GM19467 (cell line): ENCODE data around the gene SOX30.

ENCODE experiments used
- ATAC-seq: cut with Tn5 transposase; IDR thresholded peaks from one replicate; pipeline ENCODE4 v1.9.1; 2021; ENCODE audit warnings: mild to moderate bottlenecking, moderate library complexity; ENCODE audit not compliant: unreplicated experiment

The SOX30 gene

DNA sequence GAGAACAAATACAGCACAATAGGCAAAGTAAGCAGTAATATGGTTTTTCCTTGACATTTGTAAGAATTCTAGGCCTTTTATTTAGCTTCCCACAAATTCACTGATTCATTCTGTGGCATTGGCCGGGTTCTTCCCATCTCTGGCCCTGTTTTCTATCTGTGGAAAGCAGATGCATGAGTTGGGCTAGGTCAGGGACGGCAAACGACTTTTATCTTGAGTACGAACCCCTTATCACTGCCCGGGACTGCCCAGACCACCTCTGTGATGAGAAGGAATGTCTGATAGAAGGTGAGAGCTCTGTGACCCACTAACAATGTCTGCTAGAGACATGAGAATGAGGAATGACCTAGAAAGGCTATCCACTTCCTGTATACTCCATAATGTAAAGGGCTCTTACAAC lies 41.2 kb downstream of the SOX30 start:
- no peak for ATAC-seq

DNA sequence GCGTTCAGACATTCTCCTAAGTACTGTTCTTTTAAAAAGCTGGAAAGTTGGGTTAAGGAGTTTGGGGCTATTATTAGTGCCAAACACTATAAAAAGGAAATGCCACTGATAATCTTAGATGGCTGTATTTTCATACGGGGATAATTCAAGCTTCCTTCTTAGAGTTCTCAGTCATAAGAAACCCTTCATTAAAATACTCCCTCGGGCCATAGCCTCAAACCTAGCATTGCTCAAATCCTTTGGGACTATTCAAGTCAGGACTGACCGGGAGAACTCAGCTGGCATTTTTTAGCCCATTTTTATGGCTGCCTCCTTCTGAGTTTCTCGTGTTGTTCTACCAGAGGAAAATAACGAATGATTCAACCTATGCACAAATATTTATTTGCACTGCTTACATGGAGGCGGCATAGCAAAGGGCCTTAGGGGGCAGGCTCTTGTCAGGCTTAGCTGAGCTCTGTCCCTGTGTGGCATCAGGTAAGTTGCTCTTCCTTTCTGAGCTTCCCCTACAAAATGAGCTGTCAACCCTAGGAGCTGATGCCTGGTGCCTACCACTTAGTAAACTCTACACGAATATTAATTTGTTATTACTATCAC lies 43.2 kb downstream of the SOX30 start:
- ATAC-seq = no peak

DNA sequence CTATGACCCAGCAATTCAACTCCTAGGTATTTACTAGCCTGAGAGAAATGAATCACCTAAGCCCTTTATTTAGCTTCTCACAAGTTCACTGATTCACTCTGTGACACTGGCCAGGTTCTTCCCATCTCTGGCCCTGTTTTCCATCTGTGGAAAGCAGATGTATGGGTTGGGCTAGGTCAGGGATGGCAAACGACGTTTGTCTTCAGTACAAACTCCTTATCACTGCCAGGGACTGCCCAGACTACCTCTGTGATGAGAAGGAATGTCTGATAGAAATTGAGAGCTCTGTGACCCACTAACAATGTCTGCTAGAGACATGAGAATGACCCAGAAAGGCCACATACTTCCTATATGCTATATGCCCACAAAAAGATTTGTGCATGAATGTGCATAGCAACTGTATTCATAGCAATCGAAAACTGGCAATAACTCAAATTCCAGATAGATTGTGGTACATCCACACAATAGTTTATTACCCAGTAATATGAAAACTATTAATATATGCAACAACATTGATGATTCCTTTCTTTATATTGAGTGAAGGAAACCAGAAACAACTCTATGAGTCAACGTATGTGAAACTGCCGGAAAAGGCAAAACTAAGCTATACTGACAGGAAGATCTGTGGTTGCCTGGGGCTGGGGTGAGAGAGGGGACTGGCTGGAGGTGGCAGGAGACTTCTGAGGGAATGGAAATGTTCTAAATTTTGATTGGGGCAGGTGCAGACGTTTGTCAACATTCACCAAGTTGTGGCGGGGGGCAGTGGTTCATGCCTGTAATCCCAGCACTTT lies 44.7 kb downstream of the SOX30 start:
- ATAC-seq = peak; percentile 47

DNA sequence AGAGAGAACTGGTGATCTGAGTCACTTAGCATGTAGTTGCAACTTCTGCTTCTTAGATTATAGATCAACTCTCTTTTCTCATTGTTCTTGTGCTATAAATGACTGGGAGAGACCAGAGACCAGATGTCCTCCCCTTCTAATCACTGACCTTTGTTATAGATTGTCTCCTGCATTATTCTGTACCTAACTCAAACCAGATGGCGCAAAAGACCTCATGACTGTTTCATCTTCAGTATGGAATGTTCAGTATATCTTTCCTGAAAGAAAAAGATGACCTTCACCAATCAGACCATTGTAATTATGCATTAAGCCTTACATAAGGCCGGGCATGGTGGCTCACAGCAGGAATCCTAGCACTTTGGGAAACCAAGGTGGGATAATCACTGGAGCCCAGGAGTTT lies 46.2 kb downstream of the SOX30 start:
- no peak for ATAC-seq

DNA sequence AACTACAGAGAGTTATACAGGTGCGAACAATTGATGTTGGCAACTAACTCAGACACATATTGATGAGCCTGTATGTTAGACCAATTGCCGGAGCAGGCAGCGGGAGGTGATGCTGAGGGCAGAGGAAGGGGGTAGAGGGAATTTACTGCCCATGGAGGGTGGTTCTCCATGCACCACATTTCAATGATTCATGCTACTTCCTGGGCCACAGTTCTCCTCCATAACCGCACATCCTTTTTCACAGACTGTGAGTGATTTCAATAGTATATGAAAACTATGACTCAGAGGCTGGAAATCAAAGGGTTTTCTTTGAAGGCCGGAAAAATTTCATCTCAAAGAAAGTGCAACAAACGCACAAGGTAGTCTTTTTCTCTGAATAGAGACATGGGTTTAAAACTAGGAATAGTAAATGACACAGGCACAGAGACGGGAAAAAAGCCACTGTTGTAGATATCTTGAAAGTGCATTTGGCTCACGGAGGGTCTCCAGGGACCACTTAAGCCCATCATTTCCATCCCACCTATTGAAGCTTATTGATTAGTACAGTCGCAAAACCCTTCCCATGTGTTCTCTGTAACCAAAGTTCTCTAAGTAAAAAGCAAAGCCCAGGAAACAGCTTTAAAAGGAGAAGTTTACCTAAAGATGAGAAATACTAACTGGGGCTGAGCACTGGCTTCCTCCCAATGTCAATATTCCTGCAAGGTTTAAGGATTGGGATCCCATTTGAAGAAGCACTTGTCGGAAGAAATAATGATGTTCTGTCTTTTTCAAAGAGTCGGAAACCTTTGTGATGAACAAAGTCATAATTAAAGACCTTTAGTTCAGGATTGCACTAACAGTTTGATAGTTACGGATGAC lies 48.7 kb downstream of the SOX30 start:
- ATAC-seq = no peak

DNA sequence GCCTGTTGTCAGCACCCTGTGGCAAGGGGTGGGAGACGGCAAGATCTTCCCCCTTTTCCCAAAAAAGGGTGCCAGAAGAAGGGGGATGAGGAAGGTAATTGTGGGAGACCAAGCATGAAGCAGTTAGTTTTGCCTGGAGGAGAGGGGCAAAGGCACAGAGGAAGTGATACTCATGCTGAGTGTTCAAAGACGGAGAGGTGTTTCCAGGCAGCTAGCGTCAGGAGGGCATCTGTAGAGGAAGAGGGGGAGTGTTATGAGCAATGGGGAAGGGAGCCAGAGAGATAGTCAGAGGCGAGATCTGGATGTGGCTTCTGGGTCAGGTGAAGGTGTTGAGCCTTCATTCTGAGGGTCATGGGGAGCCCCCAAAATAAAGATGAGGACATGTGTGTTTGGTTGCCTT lies 49.7 kb downstream of the SOX30 start:
- ATAC-seq = no peak

DNA sequence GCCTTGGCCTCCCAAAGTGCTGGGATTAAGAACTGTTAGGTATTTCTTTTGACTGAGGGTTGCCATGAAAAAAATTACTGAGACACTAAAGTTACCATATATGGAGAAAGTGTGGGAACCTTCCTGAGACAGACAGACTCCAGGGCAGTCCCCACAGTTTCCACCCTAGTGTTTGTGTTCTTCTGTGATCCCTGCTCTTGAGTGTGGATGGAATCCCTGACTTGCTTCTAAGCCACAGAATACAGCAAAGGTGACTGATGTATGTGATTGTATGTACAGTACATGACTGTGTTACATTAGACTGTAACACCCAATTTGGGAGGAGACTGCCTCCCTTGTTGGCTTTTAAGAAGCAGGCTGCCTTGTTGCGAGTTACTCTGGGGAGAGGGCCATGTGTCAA lies 52.0 kb downstream of the SOX30 start:
- ATAC-seq = no peak

DNA sequence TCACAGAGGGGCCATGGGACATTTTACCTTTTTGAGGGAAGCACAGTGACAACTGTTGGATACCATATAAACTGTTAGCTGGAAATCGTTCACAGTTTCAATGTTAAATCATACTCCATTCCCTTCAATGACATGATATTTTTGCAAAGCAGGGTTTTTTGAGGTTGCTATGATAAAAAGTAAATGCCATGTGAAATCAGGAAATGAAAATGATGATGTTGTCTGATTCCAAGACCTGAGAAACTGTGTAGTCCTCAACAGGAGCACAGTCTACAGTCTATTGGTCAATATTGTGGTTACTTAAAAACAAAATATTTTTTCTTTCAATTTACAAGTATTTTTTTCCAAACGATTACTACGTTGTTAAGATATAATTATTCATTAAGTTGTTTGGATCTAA lies 52.7 kb downstream of the SOX30 start:
- ATAC-seq = no peak

DNA sequence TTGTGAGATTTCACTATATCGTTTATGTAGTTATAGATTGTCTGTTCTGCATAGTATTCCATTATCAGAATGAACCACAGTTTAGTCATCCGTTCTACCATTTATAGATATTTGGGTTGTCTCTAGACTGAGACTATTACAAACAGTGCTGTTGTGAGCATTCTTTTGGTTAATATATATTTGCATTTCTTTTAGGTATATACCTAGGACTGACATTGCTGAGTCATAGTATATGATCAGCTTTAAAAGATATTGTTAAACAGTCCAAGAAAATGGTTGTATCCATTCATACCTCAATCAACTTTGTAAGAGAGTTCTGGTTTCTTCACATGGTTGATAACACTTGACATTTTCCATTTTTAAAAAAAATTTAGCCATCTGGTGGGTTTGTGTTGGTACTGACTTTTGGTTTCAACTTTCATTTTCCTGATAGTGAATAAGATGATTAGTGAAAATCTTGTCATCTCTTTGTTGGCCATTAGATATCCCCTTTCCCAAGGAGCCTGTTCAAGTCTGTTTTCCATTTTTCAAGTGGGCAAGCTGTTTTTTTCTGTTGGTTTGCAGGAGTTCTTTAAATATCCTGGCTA lies 53.8 kb downstream of the SOX30 start:
- no peak for ATAC-seq

DNA sequence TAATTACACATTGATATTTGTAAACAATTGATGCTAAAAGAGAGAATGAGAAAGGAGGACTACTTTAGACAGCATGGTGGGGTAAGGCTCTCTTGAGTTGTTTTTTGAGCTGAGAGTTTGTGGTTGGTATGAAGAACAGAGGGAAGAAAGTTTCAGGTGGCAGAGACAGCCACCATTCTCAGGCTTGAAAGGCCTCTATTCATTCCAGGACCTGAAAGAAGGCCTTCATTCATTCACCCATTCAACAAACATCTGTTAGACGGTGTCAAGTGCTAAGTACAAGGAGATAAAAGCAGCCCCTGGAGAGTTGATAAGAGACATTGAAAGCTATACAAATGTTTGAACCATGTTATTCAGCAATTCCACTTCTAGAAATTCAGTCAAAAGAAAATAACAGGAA lies 55.0 kb downstream of the SOX30 start:
- no peak for ATAC-seq

DNA sequence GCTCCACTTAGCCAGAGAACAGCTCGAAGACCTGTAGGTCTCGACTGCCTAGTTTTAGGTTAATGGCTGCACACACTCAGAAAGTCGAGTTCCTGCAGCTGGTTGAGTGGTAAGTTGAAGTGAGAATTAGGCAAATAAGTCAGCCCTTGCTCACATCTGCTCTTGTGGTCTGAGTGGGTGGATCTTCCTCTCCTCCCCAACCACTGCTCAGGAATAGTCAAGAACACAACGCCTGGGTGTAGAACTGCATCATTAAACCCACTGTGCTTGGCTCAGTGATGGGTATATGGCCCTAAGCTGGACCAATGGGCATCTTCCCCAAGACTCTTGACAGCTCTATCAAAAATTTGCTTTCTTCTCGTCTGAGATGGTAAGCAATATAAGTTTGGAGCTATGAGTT lies 55.8 kb downstream of the SOX30 start:
- peak; percentile 82 for ATAC-seq

DNA sequence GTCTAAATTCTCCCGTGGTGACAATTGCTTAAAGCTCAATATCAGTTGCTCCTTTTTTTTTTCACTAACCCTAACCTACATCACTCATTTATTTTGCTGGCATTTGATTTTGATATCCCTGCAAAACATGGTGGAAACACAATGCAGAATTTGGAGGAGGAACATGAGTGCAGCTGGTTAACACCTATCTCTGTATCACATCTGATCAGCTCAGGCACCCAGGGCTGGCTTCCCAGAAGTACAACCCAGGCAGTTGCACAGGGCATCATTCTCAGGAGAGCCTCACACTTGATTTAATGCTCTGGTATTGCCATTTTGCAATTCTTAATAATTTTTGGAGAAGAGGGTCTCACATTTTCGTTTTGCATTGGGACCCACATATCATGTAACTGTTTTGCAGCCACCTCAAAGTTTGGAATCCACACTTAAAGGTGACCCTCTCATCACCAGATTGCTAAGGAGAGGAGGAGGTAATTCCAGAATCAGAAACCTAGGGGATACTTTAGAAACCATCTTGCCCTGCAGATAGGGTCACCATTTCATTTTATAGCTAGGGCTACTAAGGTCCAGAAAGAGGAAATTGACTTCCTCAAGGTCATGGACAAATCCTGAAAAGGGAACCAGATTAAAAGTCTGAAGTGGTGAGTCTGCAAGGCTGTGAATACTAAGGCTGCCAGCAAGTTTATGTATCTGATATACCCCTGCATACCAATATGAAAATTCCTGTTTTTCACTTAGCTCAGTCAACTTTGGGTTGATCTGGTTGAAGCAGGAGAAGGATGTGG lies 57.4 kb downstream of the SOX30 start:
- no peak for ATAC-seq

DNA sequence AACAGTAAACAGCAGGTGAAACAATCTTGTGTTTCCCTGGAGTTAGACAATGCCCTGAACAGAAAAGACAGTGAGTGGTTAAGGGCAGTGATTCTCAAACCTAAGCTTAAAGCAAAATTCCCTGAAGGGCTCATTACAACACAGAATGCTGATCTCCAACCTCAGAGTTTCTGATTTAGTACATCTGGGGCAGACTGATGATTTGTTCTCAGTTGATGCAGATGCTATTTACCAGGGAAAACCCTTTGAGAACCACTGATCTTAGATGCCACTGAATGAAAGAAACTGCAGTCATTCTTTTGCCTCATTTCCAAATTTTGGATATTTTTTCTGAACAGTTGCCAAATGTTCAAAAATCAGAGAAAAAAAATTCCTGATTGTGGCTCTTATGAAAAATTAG lies 58.0 kb downstream of the SOX30 start:
- no peak for ATAC-seq

DNA sequence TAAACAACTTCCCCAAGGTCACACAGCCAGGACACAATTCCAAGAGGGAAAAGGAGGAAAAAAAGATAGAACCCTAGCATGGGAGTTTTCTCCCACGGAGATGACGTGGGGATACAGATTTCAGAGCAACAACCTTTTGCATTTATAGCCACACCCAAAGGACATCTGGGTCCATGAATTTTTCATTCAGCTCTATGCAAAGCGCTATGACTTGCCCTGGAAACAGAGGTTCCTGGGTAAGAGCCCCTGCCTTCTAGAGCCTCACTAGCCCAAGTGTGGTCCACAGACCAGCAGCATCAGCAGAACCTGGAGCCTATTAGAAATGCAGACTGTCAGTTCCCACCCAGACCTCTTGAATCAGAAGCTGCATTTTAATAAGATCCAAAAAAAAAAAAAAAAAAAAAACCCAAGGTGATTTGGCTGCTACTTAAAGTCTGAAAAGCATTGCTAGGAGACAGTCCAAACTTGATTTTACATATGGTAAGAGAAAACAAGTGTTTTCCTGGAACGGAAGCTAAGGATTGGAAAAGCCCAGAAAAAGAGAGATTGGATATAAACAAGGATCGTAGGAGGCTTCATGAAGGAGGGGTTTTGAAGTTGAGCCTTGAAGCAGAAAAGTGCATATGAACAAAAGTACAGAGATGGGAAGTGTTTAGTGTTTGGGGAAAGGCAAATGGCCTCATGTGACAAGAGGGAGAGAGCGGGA lies 59.0 kb downstream of the SOX30 start:
- no peak for ATAC-seq

DNA sequence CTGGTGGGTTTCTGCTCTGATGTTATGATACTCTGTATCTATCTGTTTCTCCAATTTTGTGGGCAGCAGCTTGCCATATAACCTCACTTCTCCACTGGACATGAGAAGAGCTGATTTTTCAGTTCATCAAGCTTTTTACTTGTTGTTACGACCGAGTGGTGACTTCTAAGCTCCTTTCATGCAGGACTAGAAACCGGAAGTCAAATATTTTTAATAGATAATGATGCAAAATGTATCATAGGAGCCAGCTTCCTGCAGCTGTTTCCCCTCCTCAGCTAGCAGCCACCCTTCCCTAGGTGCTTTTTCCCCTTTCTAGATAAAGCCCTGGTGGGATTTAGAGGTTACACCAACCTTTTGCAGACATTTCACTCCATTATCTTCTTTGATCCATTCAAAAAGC lies 59.6 kb downstream of the SOX30 start:
- no peak for ATAC-seq

DNA sequence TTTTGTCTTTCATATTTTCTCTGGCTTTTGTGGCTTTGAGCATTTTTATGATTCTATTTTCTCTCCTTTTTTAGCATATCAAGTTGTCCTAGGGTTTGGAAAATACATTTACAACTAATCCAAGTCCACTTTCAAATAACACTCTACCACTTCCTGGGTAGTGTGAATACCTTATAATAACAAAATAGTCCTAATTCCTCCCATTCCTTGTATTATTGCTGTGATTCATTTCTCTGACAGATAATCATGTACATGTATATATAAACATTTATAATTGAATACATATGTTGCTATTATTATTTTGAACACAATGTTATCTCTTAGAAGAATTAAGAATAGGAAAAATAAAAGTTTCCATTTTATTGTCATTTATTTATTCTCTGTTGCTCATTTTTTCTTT lies 61.8 kb downstream of the SOX30 start:
- no peak for ATAC-seq

DNA sequence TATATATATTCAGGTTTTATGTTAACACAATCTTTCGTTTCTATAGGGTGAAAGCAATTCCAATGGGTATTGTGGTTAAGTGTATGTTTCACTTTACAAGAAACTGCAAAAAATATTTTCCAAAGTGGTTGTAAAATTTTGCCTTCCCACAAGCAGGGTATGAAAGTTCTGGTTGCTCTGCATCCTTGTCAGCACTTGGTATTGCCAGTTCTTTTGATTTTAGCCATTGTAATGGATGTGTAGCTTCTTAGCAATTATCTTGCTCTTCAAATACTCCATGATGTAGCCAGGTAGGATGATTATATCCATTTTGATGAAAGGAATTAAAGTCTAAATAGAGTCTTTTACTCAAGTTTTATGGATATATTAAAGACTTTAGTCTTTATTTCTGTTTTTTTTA lies 67.6 kb downstream of the SOX30 start:
- no peak for ATAC-seq

DNA sequence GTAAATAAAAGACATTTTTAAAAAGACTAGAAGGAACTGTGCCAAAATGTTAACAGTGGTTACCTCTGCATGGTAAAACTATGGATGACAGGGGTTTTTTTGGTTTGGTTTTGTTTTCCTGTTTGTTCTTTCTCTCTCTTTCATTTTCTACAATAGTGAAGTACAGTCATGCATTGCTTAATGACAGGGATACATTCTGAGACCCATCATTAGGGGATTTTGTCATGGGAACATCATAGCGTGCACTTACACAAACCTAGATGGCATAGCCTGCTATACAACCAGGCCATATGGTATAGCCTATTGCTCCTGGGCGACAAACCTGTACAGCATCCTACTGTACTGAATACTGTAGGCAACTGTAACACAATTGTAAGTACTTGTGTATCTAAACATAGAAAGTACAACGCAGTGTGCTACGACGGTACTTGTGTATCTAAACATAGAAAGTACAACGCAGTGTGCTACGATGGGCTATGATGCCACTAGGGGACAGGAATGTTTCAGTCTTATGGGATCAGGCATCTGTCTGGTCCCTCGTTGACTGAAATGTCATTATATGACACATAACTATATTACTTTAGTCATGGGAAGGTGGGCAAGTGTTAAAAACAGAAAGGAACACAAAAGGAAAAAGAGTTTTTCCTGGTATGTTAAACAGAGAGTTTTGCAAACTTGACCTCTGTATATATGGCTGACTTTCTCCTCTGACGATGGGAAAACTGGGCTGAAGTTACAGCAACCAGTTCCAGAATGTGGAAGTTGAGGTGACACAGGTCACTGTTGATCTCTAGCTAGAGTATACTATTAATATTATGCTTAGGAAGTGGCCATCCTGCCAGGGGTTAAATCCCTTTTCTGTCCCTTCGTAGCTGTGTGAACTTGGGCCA lies 69.3 kb downstream of the SOX30 start:
- ATAC-seq = no peak

DNA sequence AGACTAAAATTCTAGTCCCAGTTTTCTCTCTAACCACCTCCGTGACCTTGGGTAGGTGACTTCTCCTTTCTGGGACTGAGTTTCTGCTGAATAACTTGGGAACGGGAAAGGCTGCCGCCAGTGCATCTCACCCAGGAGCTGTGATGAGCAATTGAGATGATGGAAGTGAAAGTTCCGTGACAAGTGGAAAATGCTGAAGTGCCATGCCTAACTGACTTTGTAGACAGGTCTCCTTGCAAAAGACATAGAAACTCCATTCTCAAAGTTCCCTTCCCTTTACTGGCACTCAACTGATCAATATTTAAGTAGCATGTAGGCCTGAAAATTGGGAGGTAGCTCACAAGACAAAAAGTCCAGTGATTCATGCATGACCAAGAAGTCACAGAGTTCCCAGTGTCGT lies 70.3 kb downstream of the SOX30 start:
- ATAC-seq = no peak
